HCT116 (cell line): Measurements from ENCODE around the gene ARFGEF3. TPM values are rescaled to one million over a fixed set of nuclear protein-coding genes. Genes with fewer than 3 reads are reported as not detected.

ENCODE experiments used
- ATAC-seq: fragments of 200-7000 bp; cut with Tn5 transposase; 2 replicates; pipeline ENCODE4 v1.9.1; 2020; ENCODE audit warnings: mild to moderate bottlenecking, moderate library complexity
- BruUV-seq: library from RNA; stranded (reverse); fragments of 400-500 nt; replicated peaks from 2 replicates; lab custom pipeline; 2021; lab: Mats Ljungman, UMichigan
- CTCF ChIA-PET: fragments of 300-600 bp; sonication (Branson Sonifier 250); formaldehyde crosslinking; loops from one replicate; lab custom pipeline; 2021; ENCODE audit warnings: antibody characterized with exemption; lab: Charles Lee
- POLR2A ChIA-PET: fragments of 300-600, 350-600 bp; sonication (Branson Sonifier 250); formaldehyde crosslinking; loops from one replicate; lab custom pipeline; 2021; ENCODE audit warnings: antibody characterized with exemption; lab: Charles Lee
- RAD21 ChIA-PET, 2 experiments: fragments of 300-600 bp; sonication (Branson Sonifier 250); formaldehyde crosslinking; loops; one replicate each; lab custom pipeline; 2023; ENCODE audit warnings: low total read pairs in 2 of 2; ENCODE audit not compliant: uncharacterized antibody in 2 of 2, unreplicated experiment in 2 of 2, low non-redundant PET in 1 of 2; lab: Charles Lee
- DNase-seq: peaks from one replicate; pipeline ENCODE4 v3.0.0-alpha.2; 2010; ENCODE audit warnings: low read depth, low spot score
- H2AFZ ChIP-seq: fragments of 200-600 bp; shearing (Covaris generic), sonication (generic); 2 replicates; pipeline ENCODE4 v1.6.1; 2017; ENCODE audit warnings: low read depth, mixed run types, mixed read lengths, antibody characterized with exemption, low read length; ENCODE audit not compliant: poor library complexity, severe bottlenecking
- H3K27ac ChIP-seq: 2 replicates; pipeline ENCODE4 v1.5.1; 2012; ENCODE audit warnings: low read depth, low read length
- H3K27me3 ChIP-seq: fragments of 200-600 bp; sonication (generic); 2 replicates; pipeline ENCODE4 v1.6.1; 2016; ENCODE audit warnings: mixed run types, low read length, mixed read lengths; ENCODE audit not compliant: insufficient read depth
- H3K36me3 ChIP-seq, 2 experiments: fragments of 200-500 bp in 1 of 2; fragments of 200-600 bp in 1 of 2; sonication (Bioruptor generic) in 1 of 2; sonication (generic) in 1 of 2; 2 replicates each; pipeline versions ENCODE4 v1.5.1 to v1.6.1; 2014 to 2016; ENCODE audit warnings: low read length in 2 of 2, inconsistent platforms in 1 of 2, mixed read lengths in 1 of 2, mixed run types in 1 of 2; ENCODE audit not compliant: insufficient read depth in 2 of 2, control insufficient read depth in 1 of 2
- H3K4me1 ChIP-seq, 2 experiments: fragments of 200-600 bp in 1 of 2; sonication (generic) in 1 of 2; 2 replicates each; pipeline versions ENCODE4 v1.5.1 to v1.6.1; 2012 to 2017; ENCODE audit warnings: low read length in 2 of 2, inconsistent platforms in 1 of 2, mild to moderate bottlenecking in 1 of 2, mixed read lengths in 1 of 2, mixed run types in 1 of 2, moderate library complexity in 1 of 2; ENCODE audit not compliant: insufficient read depth in 2 of 2, control insufficient read depth in 1 of 2
- H3K4me2 ChIP-seq: fragments of 200-600 bp; sonication (generic); 2 replicates; pipeline ENCODE4 v1.6.1; 2017; ENCODE audit warnings: mixed run types, low read length, mixed read lengths
- H3K4me3 ChIP-seq, 2 experiments: fragments of 200-600 bp in 1 of 2; sonication (generic) in 1 of 2; replicated peaks in 1 of 2; 2 replicates each; pipeline ENCODE4 v1.5.1; 2011 to 2016; ENCODE audit warnings: low read length in 2 of 2, control low read depth in 1 of 2, low read depth in 1 of 2, mild to moderate bottlenecking in 1 of 2, mixed read lengths in 1 of 2, mixed run types in 1 of 2
- H3K79me2 ChIP-seq: fragments of 200-600 bp; sonication (generic); 2 replicates; pipeline ENCODE4 v1.6.1; 2017; ENCODE audit warnings: mild to moderate bottlenecking, mixed run types, low read length, moderate library complexity, mixed read lengths; ENCODE audit not compliant: insufficient read depth
- H3K9ac ChIP-seq: fragments of 200-600 bp; sonication (generic); 2 replicates; pipeline ENCODE4 v1.6.1; 2016; ENCODE audit warnings: low read length, mixed read lengths
- H3K9me2 ChIP-seq: fragments of 200-600 bp; sonication (generic), shearing (Covaris generic); 2 replicates; pipeline ENCODE4 v1.6.1; 2017; ENCODE audit warnings: mixed run types, mild to moderate bottlenecking, moderate library complexity; ENCODE audit not compliant: insufficient read depth
- H3K9me3 ChIP-seq, 2 experiments: fragments of 200-500 bp in 1 of 2; fragments of 200-600 bp in 1 of 2; sonication (Bioruptor generic) in 1 of 2; sonication (generic) in 1 of 2; 2 replicates each; pipeline ENCODE4 v1.6.1; 2014 to 2017; ENCODE audit warnings: low read length in 2 of 2, mixed read lengths in 2 of 2, inconsistent platforms in 1 of 2, low read depth in 1 of 2, mild to moderate bottlenecking in 1 of 2, mixed run types in 1 of 2, moderate library complexity in 1 of 2; ENCODE audit not compliant: control insufficient read depth in 1 of 2, insufficient read depth in 1 of 2
- H4K20me1 ChIP-seq: fragments of 200-600 bp; sonication (generic), shearing (Covaris generic); 2 replicates; pipeline ENCODE4 v1.6.1; 2017; ENCODE audit warnings: mixed run types, mild to moderate bottlenecking, moderate library complexity; ENCODE audit not compliant: insufficient read depth
- ATF3 ChIP-seq: IDR thresholded peaks from 2 replicates; pipeline ENCODE4 v1.6.1; 2012
- CBX3 ChIP-seq: IDR thresholded peaks from 2 replicates; pipeline ENCODE4 v1.6.1; 2012; ENCODE audit warnings: low read depth
- CEBPB ChIP-seq: IDR thresholded peaks from 2 replicates; pipeline ENCODE4 v1.6.1; 2012; ENCODE audit warnings: low read depth
- CTCF ChIP-seq, 3 experiments: fragments of 200-600 bp in 1 of 3; sonication (generic) in 1 of 3; IDR thresholded peaks in 2 of 3; conservative IDR thresholded peaks in 1 of 3; 2 replicates each; pipeline ENCODE4 v1.5.1; 2012 to 2017; ENCODE audit warnings: low read depth in 2 of 3, low read length in 2 of 3, antibody characterized with exemption in 1 of 3, borderline replicate concordance in 1 of 3, control low read depth in 1 of 3, mild to moderate bottlenecking in 1 of 3, mixed read lengths in 1 of 3, mixed run types in 1 of 3, moderate library complexity in 1 of 3; ENCODE audit not compliant: insufficient read depth in 1 of 3
- EGR1 ChIP-seq: IDR thresholded peaks from 2 replicates; pipeline ENCODE4 v1.6.1; 2012; ENCODE audit warnings: low read depth
- ELF1 ChIP-seq: IDR thresholded peaks from 2 replicates; pipeline ENCODE4 v1.6.1; 2012; ENCODE audit warnings: low read depth, borderline replicate concordance
- EZH2 ChIP-seq: fragments of 200-600 bp; sonication (generic); IDR thresholded peaks from 2 replicates; pipeline ENCODE4 v1.6.1; 2017; ENCODE audit warnings: antibody characterized with exemption, mixed run types
- EZH2phosphoT487 ChIP-seq: fragments of 200-600 bp; IDR thresholded peaks from 2 replicates; pipeline ENCODE4 v1.6.1; 2018; ENCODE audit warnings: antibody characterized with exemption, borderline replicate concordance
- POLR2A ChIP-seq: IDR thresholded peaks from 2 replicates; pipeline ENCODE4 v1.7.0; 2011; ENCODE audit warnings: borderline replicate concordance; ENCODE audit not compliant: insufficient read depth, insufficient read length; ENCODE audit errors: extremely low read depth
- RAD21 ChIP-seq: IDR thresholded peaks from 2 replicates; pipeline ENCODE4 v1.6.1; 2012; ENCODE audit warnings: low read depth, mild to moderate bottlenecking
- REST ChIP-seq: IDR thresholded peaks from 2 replicates; pipeline ENCODE4 v1.6.1; 2012; ENCODE audit warnings: low read depth
- SIN3A ChIP-seq: IDR thresholded peaks from 2 replicates; pipeline ENCODE4 v1.6.1; 2012; ENCODE audit warnings: low read depth
- SP1 ChIP-seq: IDR thresholded peaks from 2 replicates; pipeline ENCODE4 v1.6.1; 2012; ENCODE audit warnings: low read depth
- SRF ChIP-seq: IDR thresholded peaks from 2 replicates; pipeline ENCODE4 v1.6.1; 2012; ENCODE audit warnings: low read depth
- YY1 ChIP-seq: IDR thresholded peaks from 2 replicates; pipeline ENCODE4 v1.6.1; 2011; ENCODE audit warnings: low read length, low read depth, moderate library complexity, mild to moderate bottlenecking; ENCODE audit not compliant: insufficient replicate concordance; ENCODE audit errors: extremely low read depth
- ZFX ChIP-seq: fragments of 450-650 bp; IDR thresholded peaks from 2 replicates; pipeline ENCODE4 v1.6.1; 2017
- intact Hi-C: fragments of 100-400 bp; cut with micrococcal nuclease; formaldehyde crosslinking; loops from 2 replicates; pipeline ENCODE4 v1.10.0; 2022
- total RNA-seq: library from RNA; stranded (reverse); gene quantifications from one replicate; pipeline ENCODE4 v1.2.1, GENCODE V29; 2021; ENCODE audit not compliant: unreplicated experiment

The ARFGEF3 gene
- total RNA-seq, 1 experiment from 2014 or later: 3.8 TPM

GRCh38 chr6:138336221-138336620 is 174.5 kb downstream of the ARFGEF3 start:
- Histone ChIP-seq H3K27me3 (no peaks in the 10 kb centered on the region), H2AFZ (no peak overlapping the region), H3K79me2 (no peaks in the 10 kb centered on the region), H3K9me3 (no peaks in the 10 kb centered on the region), H3K9me2 (no peaks in the 10 kb centered on the region), H3K4me1 (no peaks in the 10 kb centered on the region), H3K36me3 (no peaks in the 10 kb centered on the region), H3K4me3 (no peak overlapping the region), H3K27ac (no peak overlapping the region), H3K4me2 (no peak overlapping the region), H4K20me1 (no peaks in the 10 kb centered on the region), H3K9ac (no peak overlapping the region)
- ATAC-seq: no peak
- CTCF ChIA-PET: no interaction called here
- no peak for DNase-seq
- intact Hi-C loops: no loop called here
- POLR2A ChIA-PET: no interaction called here
- RAD21 ChIA-PET: no interaction called here
- BruUV-seq: no TSS peak
- TF ChIP-seq REST: no peak
- TF ChIP-seq EGR1: no peak
- TF ChIP-seq EZH2: no peak
- no peak for TF ChIP-seq YY1
- no peak for TF ChIP-seq EZH2phosphoT487
- no peak for TF ChIP-seq SIN3A
- TF ChIP-seq ZFX: no peak
- no peak for TF ChIP-seq ELF1
- no peak for TF ChIP-seq SRF
- no peak for TF ChIP-seq CBX3
- TF ChIP-seq ATF3: no peak
- TF ChIP-seq CEBPB: no peak
- TF ChIP-seq RAD21: no peak
- no peak for TF ChIP-seq CTCF (IDR thresholded peaks at IDR 0.05 in 2 of 3, conservative IDR thresholded peaks at IDR 0.05 in 1 of 3; ENCODE audit: borderline replicate concordance in 1 of 3, insufficient read depth in 1 of 3, low read depth in 2 of 3, low read length in 2 of 3)
- TF ChIP-seq SP1: no peak
- TF ChIP-seq POLR2A: no peak
